Measurements from ENCODE around the gene RNF31.

- TF ChIP-seq ZNF350 (CRISPR knock-in tag; IDR thresholded peaks at IDR 0.05; ENCODE audit: borderline replicate concordance, low read depth) (no peak), DR1 (CRISPR knock-in tag; IDR thresholded peaks at IDR 0.05) (no peak), DPF2 (CRISPR knock-in tag; IDR thresholded peaks at IDR 0.05; ENCODE audit: borderline replicate concordance, low read depth) (no peak), MYC (CRISPR knock-in tag; IDR thresholded peaks at IDR 0.05; ENCODE audit: borderline replicate concordance) (no peak), CCDC6 (CRISPR knock-in tag; IDR thresholded peaks at IDR 0.05) (no peak), POLR2A (IDR thresholded peaks at IDR 0.05; ENCODE audit: insufficient read depth in 1 of 2, low read depth in 2 of 2, low read length in 2 of 2) (no peak), ZNF263 (CRISPR knock-in tag; IDR thresholded peaks at IDR 0.05) (no peak), EZH2 (conservative IDR thresholded peaks at IDR 0.05; ENCODE audit: low read depth, low read length) (no peak), ZSCAN21 (CRISPR knock-in tag; IDR thresholded peaks at IDR 0.05; ENCODE audit: borderline replicate concordance) (no peak), NAIF1 (CRISPR knock-in tag; IDR thresholded peaks at IDR 0.05; ENCODE audit: borderline replicate concordance) (no peak)
- TF ChIP-seq, protein P1, sequence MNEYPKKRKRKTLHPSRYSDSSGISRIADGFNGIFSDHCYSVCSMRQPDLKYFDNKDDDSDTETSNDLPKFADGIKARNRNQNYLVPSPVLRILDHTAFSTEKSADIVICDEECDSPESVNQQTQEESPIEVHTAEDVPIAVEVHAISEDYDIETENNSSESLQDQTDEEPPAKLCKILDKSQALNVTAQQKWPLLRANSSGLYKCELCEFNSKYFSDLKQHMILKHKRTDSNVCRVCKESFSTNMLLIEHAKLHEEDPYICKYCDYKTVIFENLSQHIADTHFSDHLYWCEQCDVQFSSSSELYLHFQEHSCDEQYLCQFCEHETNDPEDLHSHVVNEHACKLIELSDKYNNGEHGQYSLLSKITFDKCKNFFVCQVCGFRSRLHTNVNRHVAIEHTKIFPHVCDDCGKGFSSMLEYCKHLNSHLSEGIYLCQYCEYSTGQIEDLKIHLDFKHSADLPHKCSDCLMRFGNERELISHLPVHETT (CRISPR knock-in tag; conservative IDR thresholded peaks at IDR 0.05), result no peak
- TF ChIP-seq, protein P2, sequence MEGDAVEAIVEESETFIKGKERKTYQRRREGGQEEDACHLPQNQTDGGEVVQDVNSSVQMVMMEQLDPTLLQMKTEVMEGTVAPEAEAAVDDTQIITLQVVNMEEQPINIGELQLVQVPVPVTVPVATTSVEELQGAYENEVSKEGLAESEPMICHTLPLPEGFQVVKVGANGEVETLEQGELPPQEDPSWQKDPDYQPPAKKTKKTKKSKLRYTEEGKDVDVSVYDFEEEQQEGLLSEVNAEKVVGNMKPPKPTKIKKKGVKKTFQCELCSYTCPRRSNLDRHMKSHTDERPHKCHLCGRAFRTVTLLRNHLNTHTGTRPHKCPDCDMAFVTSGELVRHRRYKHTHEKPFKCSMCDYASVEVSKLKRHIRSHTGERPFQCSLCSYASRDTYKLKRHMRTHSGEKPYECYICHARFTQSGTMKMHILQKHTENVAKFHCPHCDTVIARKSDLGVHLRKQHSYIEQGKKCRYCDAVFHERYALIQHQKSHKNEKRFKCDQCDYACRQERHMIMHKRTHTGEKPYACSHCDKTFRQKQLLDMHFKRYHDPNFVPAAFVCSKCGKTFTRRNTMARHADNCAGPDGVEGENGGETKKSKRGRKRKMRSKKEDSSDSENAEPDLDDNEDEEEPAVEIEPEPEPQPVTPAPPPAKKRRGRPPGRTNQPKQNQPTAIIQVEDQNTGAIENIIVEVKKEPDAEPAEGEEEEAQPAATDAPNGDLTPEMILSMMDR (CRISPR knock-in tag; IDR thresholded peaks at IDR 0.05), result no peak
These were observed 30.1 kb upstream of the RNF31 start for GRCh38 chr14:24117179-24117578.

All from HepG2 (cell line).